Mammary epithelial cell (primary cell): Measurements from ENCODE around the gene CYP19A1.

Experiments used
- EZH2 ChIP-seq: IDR thresholded peaks from 2 replicates; pipeline ENCODE4 v1.6.1; 2012; ENCODE audit warnings: low read length, inconsistent platforms, borderline replicate concordance
- TF ChIP-seq, protein P1 (sequence below), 2 donors: IDR thresholded peaks in 1 of 2; conservative IDR thresholded peaks in 1 of 2; 2 replicates each; pipeline ENCODE4 v1.5.1; 2011 to 2012; ENCODE audit warnings: inconsistent platforms in 2 of 2, low read length in 2 of 2, mild to moderate bottlenecking in 2 of 2, control low read depth in 1 of 2, low read depth in 1 of 2; ENCODE audit not compliant: insufficient read depth in 1 of 2; ENCODE audit errors: extremely low read depth in 1 of 2

DNA sequence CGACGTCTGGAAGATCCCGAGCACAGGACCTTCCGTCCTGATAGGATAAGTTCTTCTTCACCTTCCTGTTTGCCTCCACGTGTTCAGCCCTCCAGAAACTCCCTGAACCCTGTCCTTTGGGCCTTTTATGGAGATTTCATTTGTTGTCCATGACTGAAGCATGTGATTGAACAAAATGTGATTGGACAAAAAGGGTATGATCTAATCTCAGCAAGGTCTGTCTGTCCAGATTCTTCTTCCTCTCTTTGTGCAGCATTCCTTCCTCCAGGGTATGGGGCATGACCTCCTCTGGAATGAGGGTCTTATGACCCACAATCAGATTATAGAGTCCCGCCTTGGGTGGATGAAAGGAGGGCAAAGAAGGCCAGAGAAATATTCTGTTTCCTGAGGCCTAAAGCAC lies at the start of gene CYP19A1:
- TF ChIP-seq, protein P1, sequence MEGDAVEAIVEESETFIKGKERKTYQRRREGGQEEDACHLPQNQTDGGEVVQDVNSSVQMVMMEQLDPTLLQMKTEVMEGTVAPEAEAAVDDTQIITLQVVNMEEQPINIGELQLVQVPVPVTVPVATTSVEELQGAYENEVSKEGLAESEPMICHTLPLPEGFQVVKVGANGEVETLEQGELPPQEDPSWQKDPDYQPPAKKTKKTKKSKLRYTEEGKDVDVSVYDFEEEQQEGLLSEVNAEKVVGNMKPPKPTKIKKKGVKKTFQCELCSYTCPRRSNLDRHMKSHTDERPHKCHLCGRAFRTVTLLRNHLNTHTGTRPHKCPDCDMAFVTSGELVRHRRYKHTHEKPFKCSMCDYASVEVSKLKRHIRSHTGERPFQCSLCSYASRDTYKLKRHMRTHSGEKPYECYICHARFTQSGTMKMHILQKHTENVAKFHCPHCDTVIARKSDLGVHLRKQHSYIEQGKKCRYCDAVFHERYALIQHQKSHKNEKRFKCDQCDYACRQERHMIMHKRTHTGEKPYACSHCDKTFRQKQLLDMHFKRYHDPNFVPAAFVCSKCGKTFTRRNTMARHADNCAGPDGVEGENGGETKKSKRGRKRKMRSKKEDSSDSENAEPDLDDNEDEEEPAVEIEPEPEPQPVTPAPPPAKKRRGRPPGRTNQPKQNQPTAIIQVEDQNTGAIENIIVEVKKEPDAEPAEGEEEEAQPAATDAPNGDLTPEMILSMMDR (conservative IDR thresholded peaks at IDR 0.05 in 1 of 2, IDR thresholded peaks at IDR 0.05 in 1 of 2; ENCODE audit: extremely low read depth in 1 of 2, insufficient read depth in 1 of 2, low read depth in 1 of 2, low read length in 2 of 2), result no peak
- TF ChIP-seq EZH2, result no peak
